Panc1 (cell line): ENCODE data around the gene AP1S1. TPM values are rescaled to one million over a fixed set of nuclear protein-coding genes. Genes with fewer than 3 reads are reported as not detected.

Experiments
- ATAC-seq: fragments of 200-7000 bp; cut with Tn5 transposase; 2 replicates; pipeline ENCODE4 v1.9.1; 2020; ENCODE audit warnings: mild to moderate bottlenecking, moderate library complexity
- BruUV-seq: library from RNA; stranded (reverse); fragments of 400-500 nt; replicated peaks from 2 replicates; lab custom pipeline; 2021; lab: Mats Ljungman, UMichigan
- CTCF ChIA-PET: fragments of 300-600 bp; sonication (Branson Sonifier 250); formaldehyde crosslinking; loops from one replicate; lab custom pipeline; 2022; ENCODE audit warnings: antibody characterized with exemption; lab: Charles Lee
- POLR2A ChIA-PET: fragments of 300-600 bp; sonication (Branson Sonifier 250); formaldehyde crosslinking; loops from one replicate; lab custom pipeline; 2022; ENCODE audit warnings: antibody characterized with exemption; lab: Charles Lee
- DNase-seq: peaks from one replicate; pipeline ENCODE4 v3.0.0-alpha.2; 2010; ENCODE audit warnings: low read depth, low spot score
- H3K27ac ChIP-seq: 2 replicates; pipeline ENCODE4 v1.5.1; 2011; ENCODE audit warnings: mild to moderate bottlenecking, low read length, inconsistent platforms
- H3K27me3 ChIP-seq: fragments of 200-500 bp; sonication (Bioruptor generic); 2 replicates; pipeline ENCODE4 v1.6.0; 2014; ENCODE audit warnings: low read length, inconsistent platforms; ENCODE audit not compliant: control insufficient read depth, insufficient read depth
- H3K36me3 ChIP-seq: fragments of 200-500 bp; sonication (Bioruptor generic); 2 replicates; pipeline ENCODE4 v1.5.1; 2014; ENCODE audit warnings: inconsistent platforms, mild to moderate bottlenecking, low read length, moderate library complexity; ENCODE audit not compliant: control insufficient read depth, insufficient read depth
- H3K4me1 ChIP-seq: 2 replicates; pipeline ENCODE4 v1.5.1; 2011; ENCODE audit warnings: inconsistent platforms, mild to moderate bottlenecking, low read length, moderate library complexity; ENCODE audit not compliant: control insufficient read depth, insufficient read depth
- H3K4me3 ChIP-seq, 2 experiments: 2 replicates each; pipeline ENCODE4 v1.5.1; 2011 to 2012; ENCODE audit warnings: low read depth in 2 of 2, low read length in 2 of 2, mild to moderate bottlenecking in 2 of 2, inconsistent platforms in 1 of 2, moderate library complexity in 1 of 2
- H3K9me3 ChIP-seq: fragments of 200-500 bp; sonication (Bioruptor generic); 2 replicates; pipeline ENCODE4 v1.5.1; 2014; ENCODE audit warnings: low read depth, mild to moderate bottlenecking, inconsistent platforms, low read length, moderate library complexity; ENCODE audit not compliant: control insufficient read depth, insufficient read depth
- CTCF ChIP-seq: fragments of 450-650 bp; IDR thresholded peaks from 2 replicates; pipeline ENCODE4 v1.5.1; 2017; ENCODE audit warnings: mild to moderate bottlenecking
- POLR2AphosphoS5 ChIP-seq: IDR thresholded peaks from 2 replicates; pipeline ENCODE4 v1.6.1; 2012; ENCODE audit warnings: mild to moderate bottlenecking, low read depth, low read length, moderate library complexity
- REST ChIP-seq, 2 experiments: IDR thresholded peaks; 2 replicates each; pipeline ENCODE4 v1.6.1; 2011 to 2012; ENCODE audit warnings: low read depth in 2 of 2, control low read depth in 1 of 2, low read length in 1 of 2, mild to moderate bottlenecking in 1 of 2, moderate library complexity in 1 of 2; ENCODE audit not compliant: insufficient read depth in 1 of 2
- SIN3A ChIP-seq: IDR thresholded peaks from 2 replicates; pipeline ENCODE4 v1.6.1; 2012; ENCODE audit warnings: low read depth, mild to moderate bottlenecking, low read length, moderate library complexity, borderline replicate concordance; ENCODE audit not compliant: insufficient read depth
- TCF7L2 ChIP-seq: IDR thresholded peaks from 2 replicates; pipeline ENCODE4 v1.6.1; 2011; ENCODE audit warnings: mild to moderate bottlenecking, low read depth, low read length, inconsistent platforms
- in situ Hi-C: cut with HindIII; loops from 2 replicates; pipeline ENCODE4 v1.10.0; 2016; ENCODE audit warnings: low sequenced_read_pairs, low pct_unique_long_range_greater_than_20kb
- intact Hi-C: fragments of 100-400 bp; cut with micrococcal nuclease; formaldehyde crosslinking; loops from one replicate; pipeline ENCODE4 v1.10.0; 2022; ENCODE audit not compliant: unreplicated experiment
- total RNA-seq: library from RNA; stranded (reverse); gene quantifications from one replicate; pipeline ENCODE4 v1.2.1, GENCODE V29; 2021; ENCODE audit not compliant: unreplicated experiment

Gene AP1S1
- total RNA-seq, 1 experiment from 2014 or later = 74.2 TPM

GRCh38 chr7:101167645-101168411 lies 13.6 kb downstream of the AP1S1 start:
- Histone ChIP-seq H3K36me3 (no peaks in the 10 kb centered on the region), H3K9me3 (no peaks in the 10 kb centered on the region), H3K27ac (no peak overlapping the region), H3K4me1 (peaks cover 43% of the 10 kb centered on the region), H3K4me3 (no peak overlapping the region), H3K27me3 (peaks cover 16% of the 10 kb centered on the region)
- DNase-seq (no peak), ATAC-seq (no peak)
- BruUV-seq = no TSS peak
- CTCF ChIA-PET = no interaction called here
- intact Hi-C loops = no loop called here
- TF ChIP-seq TCF7L2 (no peak), POLR2AphosphoS5 (no peak), CTCF (no peak), SIN3A (no peak), REST (IDR thresholded peaks at IDR 0.05; ENCODE audit: insufficient read depth in 1 of 2, low read depth in 2 of 2, low read length in 1 of 2) (no peak)
- POLR2A ChIA-PET = interaction anchor here (0.7 kb wide), 1 partner anchor 8 kb away, joined by 5 read pairs; no protein-coding TSS in a partner anchor
- in situ Hi-C loops = no loop called here

GRCh38 chr7:101168412-101169049 lies 14.3 kb downstream of the AP1S1 start:
- ChIA-PET CTCF (no interaction called here), POLR2A (interaction anchor here (0.7 kb wide), 2 partner anchors 8 to 71 kb away, joined by 3 to 5 read pairs; no protein-coding TSS in a partner anchor)
- in situ Hi-C loops (no loop called here), intact Hi-C loops (no loop called here)
- ATAC-seq = no peak
- no peak for TF ChIP-seq TCF7L2
- no peak for TF ChIP-seq REST (IDR thresholded peaks at IDR 0.05; ENCODE audit: insufficient read depth in 1 of 2, low read depth in 2 of 2, low read length in 1 of 2)
- TF ChIP-seq POLR2AphosphoS5 = no peak
- TF ChIP-seq SIN3A = no peak
- no peak for TF ChIP-seq CTCF
- DNase-seq = no peak
- no TSS peak for BruUV-seq
- Histone ChIP-seq H3K9me3 (no peaks in the 10 kb centered on the region), H3K4me3 (no peak overlapping the region), H3K36me3 (no peaks in the 10 kb centered on the region), H3K4me1 (peaks cover 50% of the 10 kb centered on the region), H3K27me3 (peaks cover 16% of the 10 kb centered on the region), H3K27ac (no peak overlapping the region)
